B cell (primary cell): ENCODE measurements around the gene TXNRD1.

Source experiments
- EZH2 ChIP-seq: IDR thresholded peaks from 2 replicates; pipeline ENCODE4 v1.6.1; 2012; ENCODE audit warnings: borderline replicate concordance, low read depth, mild to moderate bottlenecking, moderate library complexity, low read length; ENCODE audit not compliant: insufficient read depth, poor library complexity, severe bottlenecking
- TF ChIP-seq, protein P1 (sequence below): fragments of 200-600 bp; IDR thresholded peaks from one replicate; pipeline ENCODE4 v1.8.0; 2022; ENCODE audit warnings: antibody characterized with exemption, mild to moderate bottlenecking

DNA sequence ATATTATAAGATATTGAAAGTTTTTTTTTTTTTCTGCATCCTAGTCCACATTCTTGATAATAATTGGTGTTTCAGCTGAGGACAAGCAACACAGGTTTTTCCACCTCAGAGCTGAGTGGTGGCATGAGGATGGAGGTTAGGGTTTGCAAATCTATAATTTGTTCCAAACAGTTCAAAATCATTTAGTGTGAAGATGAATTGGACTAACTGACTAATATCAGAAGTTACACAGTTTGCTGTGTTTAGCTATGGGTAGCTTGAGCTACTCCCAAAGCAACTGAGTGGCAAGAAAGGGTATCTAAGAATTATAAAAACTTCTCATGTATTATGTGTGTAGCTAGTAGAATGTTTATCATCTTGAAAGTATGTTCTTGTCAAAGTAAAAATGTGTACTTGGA, 105.0 kb downstream of the TXNRD1 start:
- TF ChIP-seq, protein P1, sequence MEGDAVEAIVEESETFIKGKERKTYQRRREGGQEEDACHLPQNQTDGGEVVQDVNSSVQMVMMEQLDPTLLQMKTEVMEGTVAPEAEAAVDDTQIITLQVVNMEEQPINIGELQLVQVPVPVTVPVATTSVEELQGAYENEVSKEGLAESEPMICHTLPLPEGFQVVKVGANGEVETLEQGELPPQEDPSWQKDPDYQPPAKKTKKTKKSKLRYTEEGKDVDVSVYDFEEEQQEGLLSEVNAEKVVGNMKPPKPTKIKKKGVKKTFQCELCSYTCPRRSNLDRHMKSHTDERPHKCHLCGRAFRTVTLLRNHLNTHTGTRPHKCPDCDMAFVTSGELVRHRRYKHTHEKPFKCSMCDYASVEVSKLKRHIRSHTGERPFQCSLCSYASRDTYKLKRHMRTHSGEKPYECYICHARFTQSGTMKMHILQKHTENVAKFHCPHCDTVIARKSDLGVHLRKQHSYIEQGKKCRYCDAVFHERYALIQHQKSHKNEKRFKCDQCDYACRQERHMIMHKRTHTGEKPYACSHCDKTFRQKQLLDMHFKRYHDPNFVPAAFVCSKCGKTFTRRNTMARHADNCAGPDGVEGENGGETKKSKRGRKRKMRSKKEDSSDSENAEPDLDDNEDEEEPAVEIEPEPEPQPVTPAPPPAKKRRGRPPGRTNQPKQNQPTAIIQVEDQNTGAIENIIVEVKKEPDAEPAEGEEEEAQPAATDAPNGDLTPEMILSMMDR, result no peak
- TF ChIP-seq EZH2, result no peak
